PC-9 (cell line): ENCODE data around the gene NBEA. TPM values are rescaled to one million over a fixed set of nuclear protein-coding genes. Genes with fewer than 3 reads are reported as not detected.

Source experiments
- BruUV-seq: library from RNA; stranded (reverse); fragments of 400-500 nt; replicated peaks from 2 replicates; lab custom pipeline; 2021; lab: Mats Ljungman, UMichigan
- CTCF ChIA-PET: fragments of 300-600 bp; sonication (Branson Sonifier 250); formaldehyde crosslinking; loops from one replicate; lab custom pipeline; 2022; ENCODE audit warnings: antibody characterized with exemption; lab: Charles Lee
- POLR2A ChIA-PET: fragments of 300-600 bp; sonication (Branson Sonifier 250); formaldehyde crosslinking; loops from one replicate; lab custom pipeline; 2022; ENCODE audit warnings: antibody characterized with exemption; ENCODE audit not compliant: unreplicated experiment; lab: Charles Lee
- DNase-seq, 2 experiments: peaks; one replicate each; pipeline versions ENCODE4 v3.0.0 to v3.0.0-alpha.2; 2015 to 2022; ENCODE audit warnings: mixed read lengths in 1 of 2
- H2AFZ ChIP-seq: fragments of 200-600 bp; sonication (generic); 2 replicates; pipeline ENCODE4 v1.8.1; 2017; ENCODE audit warnings: antibody characterized with exemption
- H3F3A ChIP-seq: fragments of 200-600 bp; sonication (generic); 2 replicates; pipeline ENCODE4 v1.8.1; 2017; ENCODE audit warnings: antibody characterized with exemption, mild to moderate bottlenecking, low read depth; ENCODE audit not compliant: insufficient read depth
- H3K27ac ChIP-seq: fragments of 200-600 bp; sonication (generic); 2 replicates; pipeline ENCODE4 v1.6.1; 2016; ENCODE audit warnings: mixed run types
- H3K27me3 ChIP-seq: fragments of 200-600 bp; sonication (generic); 2 replicates; pipeline ENCODE4 v1.6.1; 2016; ENCODE audit warnings: low read depth, mixed run types; ENCODE audit not compliant: insufficient read depth
- H3K36me3 ChIP-seq: fragments of 200-600 bp; sonication (generic); 2 replicates; pipeline ENCODE4 v1.6.1; 2016; ENCODE audit warnings: low read depth, mixed run types
- H3K4me1 ChIP-seq: fragments of 200-600 bp; sonication (generic); replicated peaks from 2 replicates; pipeline ENCODE4 v1.6.1; 2016; ENCODE audit warnings: mixed run types; ENCODE audit not compliant: insufficient read depth
- H3K4me2 ChIP-seq: fragments of 200-600 bp; sonication (generic); 2 replicates; pipeline ENCODE4 v1.6.1; 2017; ENCODE audit warnings: mixed run types
- H3K4me3 ChIP-seq: fragments of 200-600 bp; sonication (generic); 2 replicates; pipeline ENCODE4 v1.6.1; 2016; ENCODE audit warnings: mixed run types
- H3K79me2 ChIP-seq: fragments of 200-600 bp; sonication (generic); 2 replicates; pipeline ENCODE4 v1.6.1; 2017; ENCODE audit warnings: low read depth, mixed run types
- H3K9me2 ChIP-seq: fragments of 200-600 bp; sonication (generic); 2 replicates; pipeline ENCODE4 v1.8.1; 2017; ENCODE audit warnings: mild to moderate bottlenecking; ENCODE audit not compliant: insufficient read depth
- H3K9me3 ChIP-seq: fragments of 200-600 bp; sonication (generic); 2 replicates; pipeline ENCODE4 v1.8.1; 2016; ENCODE audit warnings: low read depth; ENCODE audit not compliant: insufficient read depth
- H4K20me1 ChIP-seq: fragments of 200-600 bp; sonication (generic); 2 replicates; pipeline ENCODE4 v1.8.1; 2017; ENCODE audit not compliant: insufficient read depth
- EZH2 ChIP-seq: fragments of 200-600 bp; sonication (generic); IDR thresholded peaks from 2 replicates; pipeline ENCODE4 v1.8.0; 2017; ENCODE audit warnings: antibody characterized with exemption, low read depth
- intact Hi-C: fragments of 100-400 bp; cut with micrococcal nuclease; formaldehyde crosslinking; loops from one replicate; pipeline ENCODE4 v1.10.0; 2022; ENCODE audit not compliant: unreplicated experiment
- total RNA-seq: library from RNA; stranded (reverse); gene quantifications from 2 replicates; pipeline ENCODE4 v1.2.3, GENCODE V29; 2021
- TF ChIP-seq, protein P1 (sequence below): fragments of 200-600 bp; sonication (generic); conservative IDR thresholded peaks from 2 replicates; pipeline ENCODE4 v1.6.1; 2017; ENCODE audit warnings: mixed run types, antibody characterized with exemption, mild to moderate bottlenecking, moderate library complexity

Gene NBEA
- total RNA-seq, 1 experiment from 2014 or later = 4.0 TPM

DNA sequence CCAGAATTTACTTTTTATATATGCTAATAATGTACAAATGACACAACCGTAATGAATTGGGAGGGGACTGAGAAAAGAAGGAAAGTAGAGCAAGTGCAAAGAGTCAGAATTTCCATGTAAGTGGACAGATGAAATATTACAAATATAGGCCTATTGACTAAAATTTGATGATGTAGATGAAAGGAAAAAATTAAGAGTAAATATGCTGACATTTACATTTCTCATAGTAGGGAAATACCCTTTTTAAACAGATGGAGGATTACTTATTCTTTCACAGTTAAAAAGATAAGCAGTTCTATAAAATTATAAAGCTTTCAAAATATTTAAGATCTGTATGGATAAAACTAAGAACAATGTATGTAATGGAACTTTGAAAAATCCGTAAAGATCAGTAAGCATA, 185.4 kb downstream of the NBEA start:
- POLR2A ChIA-PET = no interaction called here
- Histone ChIP-seq H3K9me3 (no peaks in the 10 kb centered on the region), H3K27ac (no peak overlapping the region), H3K79me2 (no peaks in the 10 kb centered on the region), H3K4me3 (no peak overlapping the region), H3K9me2 (peaks cover 3% of the 10 kb centered on the region; the same call in 1 of the 2 replicates), H3K4me2 (no peak overlapping the region), H3K27me3 (no peaks in the 10 kb centered on the region), H3F3A (no peaks in the 10 kb centered on the region), H3K36me3 (no peaks in the 10 kb centered on the region), H4K20me1 (no peaks in the 10 kb centered on the region), H2AFZ (no peak overlapping the region), H3K4me1 (no peaks in the 10 kb centered on the region)
- TF ChIP-seq, protein P1, sequence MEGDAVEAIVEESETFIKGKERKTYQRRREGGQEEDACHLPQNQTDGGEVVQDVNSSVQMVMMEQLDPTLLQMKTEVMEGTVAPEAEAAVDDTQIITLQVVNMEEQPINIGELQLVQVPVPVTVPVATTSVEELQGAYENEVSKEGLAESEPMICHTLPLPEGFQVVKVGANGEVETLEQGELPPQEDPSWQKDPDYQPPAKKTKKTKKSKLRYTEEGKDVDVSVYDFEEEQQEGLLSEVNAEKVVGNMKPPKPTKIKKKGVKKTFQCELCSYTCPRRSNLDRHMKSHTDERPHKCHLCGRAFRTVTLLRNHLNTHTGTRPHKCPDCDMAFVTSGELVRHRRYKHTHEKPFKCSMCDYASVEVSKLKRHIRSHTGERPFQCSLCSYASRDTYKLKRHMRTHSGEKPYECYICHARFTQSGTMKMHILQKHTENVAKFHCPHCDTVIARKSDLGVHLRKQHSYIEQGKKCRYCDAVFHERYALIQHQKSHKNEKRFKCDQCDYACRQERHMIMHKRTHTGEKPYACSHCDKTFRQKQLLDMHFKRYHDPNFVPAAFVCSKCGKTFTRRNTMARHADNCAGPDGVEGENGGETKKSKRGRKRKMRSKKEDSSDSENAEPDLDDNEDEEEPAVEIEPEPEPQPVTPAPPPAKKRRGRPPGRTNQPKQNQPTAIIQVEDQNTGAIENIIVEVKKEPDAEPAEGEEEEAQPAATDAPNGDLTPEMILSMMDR = no peak
- TF ChIP-seq EZH2 = no peak
- no TSS peak for BruUV-seq
- DNase-seq = no peak
- CTCF ChIA-PET = no interaction called here
- intact Hi-C loops = no loop called here

GRCh38 chr13:35129500-35129899, 187.4 kb downstream of the NBEA start:
- TF ChIP-seq, protein P1 = no peak
- no peak for TF ChIP-seq EZH2
- peaks cover 3% of the 10 kb centered on the region; the same call in 1 of the 2 replicates for H3K9me2 ChIP-seq
- H3K4me3 ChIP-seq = no peak overlapping the region
- H3K36me3 ChIP-seq = no peaks in the 10 kb centered on the region
- H3K27ac ChIP-seq = no peak overlapping the region
- H3K9me3 ChIP-seq = no peaks in the 10 kb centered on the region
- intact Hi-C loops = no loop called here
- no TSS peak for BruUV-seq
- no peaks in the 10 kb centered on the region for H3K79me2 ChIP-seq
- CTCF ChIA-PET = no interaction called here
- no peaks in the 10 kb centered on the region for H3F3A ChIP-seq
- no peak for DNase-seq
- POLR2A ChIA-PET = no interaction called here
- H2AFZ ChIP-seq = no peak overlapping the region
- no peak overlapping the region for H3K4me2 ChIP-seq
- no peaks in the 10 kb centered on the region for H3K27me3 ChIP-seq
- H3K4me1 ChIP-seq = no peaks in the 10 kb centered on the region
- no peaks in the 10 kb centered on the region for H4K20me1 ChIP-seq

DNA sequence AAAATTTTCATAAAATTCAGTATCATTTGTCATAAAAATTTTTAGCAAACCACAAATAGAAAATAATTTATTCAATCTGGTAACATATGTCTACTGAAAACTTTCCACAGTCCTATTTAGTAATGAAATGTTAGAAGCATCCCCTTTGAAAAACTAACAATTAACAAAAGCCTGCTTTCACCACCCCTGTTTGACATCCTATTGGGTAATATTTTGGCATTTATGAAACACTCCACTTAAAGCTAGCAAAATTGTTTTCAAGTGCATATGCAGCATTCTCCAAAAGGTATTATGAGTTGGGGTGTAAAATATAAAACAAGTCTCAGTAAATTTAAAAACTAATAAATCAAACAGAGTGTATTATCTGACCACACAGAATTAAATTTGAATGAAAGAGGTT, 189.4 kb downstream of the NBEA start:
- H3K9me3 ChIP-seq = no peaks in the 10 kb centered on the region
- no peak for TF ChIP-seq EZH2
- TF ChIP-seq, protein P1 = no peak
- H3K4me2 ChIP-seq = no peak overlapping the region
- BruUV-seq = no TSS peak
- no peaks in the 10 kb centered on the region for H3K4me1 ChIP-seq
- H4K20me1 ChIP-seq = no peaks in the 10 kb centered on the region
- peaks cover 3% of the 10 kb centered on the region; the same call in 1 of the 2 replicates for H3K9me2 ChIP-seq
- no peak for DNase-seq
- H2AFZ ChIP-seq = no peak overlapping the region
- no peak overlapping the region for H3K4me3 ChIP-seq
- no peak overlapping the region for H3K27ac ChIP-seq
- H3K27me3 ChIP-seq = no peaks in the 10 kb centered on the region
- CTCF ChIA-PET = no interaction called here
- no peaks in the 10 kb centered on the region for H3K36me3 ChIP-seq
- H3K79me2 ChIP-seq = no peaks in the 10 kb centered on the region
- intact Hi-C loops = no loop called here
- POLR2A ChIA-PET = no interaction called here
- no peaks in the 10 kb centered on the region for H3F3A ChIP-seq
